Smooth muscle cell of the brain vasculature (primary cell): ENCODE measurements around the gene GRK3.

Source experiments
- DNase-seq: peaks from one replicate; pipeline ENCODE4 v3.0.0-alpha.2; 2012; ENCODE audit warnings: low read depth, low spot score

The GRK3 gene

DNA sequence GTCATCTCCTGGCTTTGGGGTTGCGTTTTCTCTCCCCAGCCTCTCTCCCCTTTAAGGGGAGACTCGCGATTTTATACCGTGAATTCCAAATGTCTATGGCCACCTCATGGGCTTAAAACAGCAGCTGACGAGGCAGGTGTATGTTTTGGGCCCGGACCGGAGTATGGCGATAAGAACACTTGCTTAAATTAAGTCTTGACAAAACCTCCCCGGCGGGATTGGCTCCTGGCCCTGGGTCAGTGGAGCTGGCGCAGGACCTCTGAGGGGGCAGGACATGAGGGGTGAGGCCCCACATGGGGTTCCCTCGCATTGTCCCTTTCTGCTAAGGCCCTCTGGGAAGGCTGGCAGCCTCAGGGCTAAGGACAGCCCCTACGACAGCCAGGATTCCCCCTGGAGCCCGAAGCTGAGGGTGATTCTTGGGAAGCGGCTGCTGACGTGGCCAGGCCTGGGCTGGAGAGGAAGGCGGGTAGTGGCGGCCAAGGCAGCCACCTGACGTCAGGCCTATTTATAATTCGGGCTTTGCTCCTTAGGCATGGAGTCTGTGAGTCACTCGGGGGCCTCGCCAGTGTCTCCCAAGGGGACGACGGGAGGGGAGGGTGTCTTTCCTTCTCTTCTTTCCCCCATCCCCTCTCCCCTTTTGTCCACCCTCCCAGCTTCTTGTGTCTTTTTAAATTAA lies 190.2 kb downstream of the GRK3 start:
- no peak for DNase-seq

DNA sequence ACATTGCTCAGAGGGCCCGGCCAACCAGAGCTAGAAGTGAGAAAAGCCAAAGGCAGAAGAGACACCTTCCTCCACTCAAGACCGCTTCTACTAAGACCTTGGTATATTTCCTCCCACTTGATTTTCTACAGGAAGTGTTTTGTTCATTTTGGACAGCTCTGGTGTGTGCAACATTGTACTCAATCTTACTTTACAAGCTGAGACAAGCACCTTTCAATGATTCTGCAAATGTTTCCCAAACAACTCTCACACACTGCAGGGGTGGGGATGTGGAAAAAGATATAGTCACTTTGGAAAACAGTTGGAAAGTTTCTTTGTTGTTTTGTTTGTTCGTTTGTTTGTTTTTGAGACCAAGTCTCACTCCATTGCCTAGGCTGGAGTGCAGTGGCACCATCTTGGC lies 193.2 kb downstream of the GRK3 start:
- DNase-seq, result no peak

DNA sequence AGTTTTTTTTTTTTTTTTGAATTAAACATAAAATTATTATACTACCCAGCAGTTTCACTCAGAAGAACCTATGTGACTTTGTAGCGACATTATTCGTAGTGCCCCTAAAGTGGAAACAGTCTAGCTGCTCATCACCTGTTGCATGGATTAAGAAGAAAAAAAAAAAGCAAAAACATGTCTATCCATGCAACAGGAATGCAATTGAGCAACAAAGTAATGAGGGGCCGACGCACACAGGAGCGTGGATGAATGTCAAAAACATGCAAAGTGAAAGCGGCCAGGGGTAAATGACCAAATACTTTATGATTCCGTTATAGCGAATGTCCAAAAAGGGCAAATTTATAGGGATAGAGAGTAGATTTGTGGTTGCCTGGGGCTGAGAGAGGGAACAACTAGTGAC lies 193.8 kb downstream of the GRK3 start:
- no peak for DNase-seq

DNA sequence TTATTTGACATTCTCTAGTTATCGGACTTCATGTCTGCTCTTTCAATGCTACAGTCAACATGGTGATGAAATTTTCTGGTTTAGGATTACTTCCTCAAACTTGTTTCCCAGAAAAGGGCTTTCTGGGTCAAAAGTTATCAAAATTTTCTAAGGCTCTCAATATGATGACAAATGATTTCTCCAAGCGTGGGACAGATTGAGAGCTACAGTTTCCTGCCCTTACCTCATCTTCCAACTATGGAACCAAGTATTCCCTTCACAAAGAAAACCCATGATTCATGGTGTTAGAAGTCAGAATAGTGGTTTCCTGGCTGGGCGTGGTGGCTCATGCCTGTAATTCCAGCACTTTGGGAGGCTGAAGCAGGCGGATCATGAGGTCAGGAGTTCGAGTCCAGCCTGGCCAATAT lies 195.4 kb downstream of the GRK3 start:
- DNase-seq, result no peak

DNA sequence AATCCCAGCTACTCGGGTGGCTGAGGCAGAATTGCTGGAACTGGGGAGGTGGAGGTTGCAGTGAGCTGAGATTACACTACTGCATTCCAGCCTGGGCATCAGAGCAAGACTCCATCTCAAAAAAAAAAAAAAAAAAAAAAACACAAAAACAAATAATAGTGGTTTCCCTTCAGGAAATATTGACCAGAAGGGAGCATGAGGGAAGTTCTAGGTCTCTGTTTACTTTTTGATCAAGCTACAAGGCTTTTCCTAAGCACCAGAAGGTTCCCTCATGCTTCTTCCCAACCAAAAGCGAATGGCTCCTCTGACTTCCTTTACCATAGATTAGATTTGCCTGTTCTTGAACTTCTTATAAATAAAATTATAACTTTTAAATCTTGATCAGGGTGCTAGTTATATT lies 195.8 kb downstream of the GRK3 start:
- DNase-seq, result no peak

DNA sequence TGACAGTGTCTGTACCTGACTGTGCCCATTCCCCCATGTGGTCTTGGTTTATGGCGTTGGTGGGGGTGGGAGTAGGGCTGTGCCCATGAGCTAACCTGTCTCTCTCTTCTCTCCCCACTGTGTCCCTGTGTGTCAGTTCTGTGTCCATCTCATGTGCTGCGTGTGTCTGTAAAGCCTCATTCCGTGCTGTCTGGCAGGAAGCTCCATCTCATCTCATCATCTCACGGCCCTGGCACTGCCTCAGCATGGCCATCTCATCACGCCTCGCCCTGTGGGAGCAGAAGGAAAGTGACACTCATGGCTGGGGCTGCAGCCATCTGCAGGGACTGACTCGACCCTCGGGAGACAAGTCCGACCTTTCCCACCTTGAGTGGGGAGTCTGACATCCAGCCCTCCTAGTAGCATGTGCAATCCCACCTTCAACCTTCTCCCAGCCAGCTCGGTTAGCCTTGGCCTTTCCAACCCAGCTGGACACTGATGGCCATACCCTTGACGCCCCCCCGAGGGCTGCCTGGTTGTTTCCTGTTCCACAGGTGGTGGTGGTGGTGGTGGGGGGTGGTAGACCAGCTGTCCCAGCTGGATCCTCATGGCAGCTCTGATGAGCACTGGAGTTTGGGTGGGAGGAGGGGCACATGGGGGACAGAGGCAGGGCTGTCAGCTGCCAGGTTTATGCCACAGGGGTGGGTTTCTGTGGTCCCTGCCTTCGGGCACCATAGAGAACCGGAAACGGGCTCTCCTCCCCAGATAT lies 196.5 kb downstream of the GRK3 start:
- DNase-seq, result no peak

DNA sequence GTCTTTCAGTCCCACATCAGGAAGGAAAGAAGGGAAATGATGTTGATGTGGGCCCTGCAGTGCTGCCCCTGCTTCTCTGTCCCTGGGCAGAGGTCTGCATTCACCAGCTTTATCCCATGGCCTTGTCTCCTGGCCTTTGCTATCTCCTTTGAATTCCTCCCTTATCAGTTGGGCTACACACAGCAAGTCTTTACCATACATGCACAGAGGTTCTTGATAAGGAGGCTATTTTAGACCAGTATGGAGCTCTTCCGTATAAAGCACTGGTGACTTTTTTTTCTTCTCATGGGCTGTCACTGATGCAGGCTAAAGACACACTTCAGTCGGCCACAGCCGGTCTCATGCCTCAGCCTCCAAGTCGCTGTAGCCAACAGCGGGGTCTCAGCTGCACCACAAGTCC lies 197.7 kb downstream of the GRK3 start:
- no peak for DNase-seq

DNA sequence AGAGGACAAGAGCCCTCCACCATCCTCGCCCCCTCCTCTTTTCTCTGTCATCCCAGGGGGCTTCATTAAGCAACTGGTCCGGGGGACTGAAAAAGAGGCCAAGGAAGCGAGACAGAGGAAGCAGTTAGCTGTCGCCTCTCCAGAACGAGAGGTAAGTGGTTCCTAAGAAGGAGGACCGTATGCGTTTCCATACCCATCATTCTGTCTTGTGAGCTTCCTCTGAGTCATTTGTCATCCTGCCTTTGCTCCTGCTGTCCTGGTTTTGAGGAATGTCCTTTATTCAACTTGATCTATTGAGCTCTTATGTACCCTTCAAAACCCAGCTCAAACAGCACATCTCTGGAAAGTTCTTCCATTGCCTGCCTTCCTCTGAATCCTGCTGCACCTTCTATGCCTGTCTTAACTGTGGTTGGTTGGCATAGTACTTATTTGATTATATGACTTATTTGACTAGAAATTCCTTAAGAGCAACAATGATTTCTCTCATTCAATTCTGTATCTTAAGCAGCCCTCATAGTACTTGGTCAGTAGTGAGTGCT lies 198.8 kb downstream of the GRK3 start:
- DNase-seq, result no peak

DNA sequence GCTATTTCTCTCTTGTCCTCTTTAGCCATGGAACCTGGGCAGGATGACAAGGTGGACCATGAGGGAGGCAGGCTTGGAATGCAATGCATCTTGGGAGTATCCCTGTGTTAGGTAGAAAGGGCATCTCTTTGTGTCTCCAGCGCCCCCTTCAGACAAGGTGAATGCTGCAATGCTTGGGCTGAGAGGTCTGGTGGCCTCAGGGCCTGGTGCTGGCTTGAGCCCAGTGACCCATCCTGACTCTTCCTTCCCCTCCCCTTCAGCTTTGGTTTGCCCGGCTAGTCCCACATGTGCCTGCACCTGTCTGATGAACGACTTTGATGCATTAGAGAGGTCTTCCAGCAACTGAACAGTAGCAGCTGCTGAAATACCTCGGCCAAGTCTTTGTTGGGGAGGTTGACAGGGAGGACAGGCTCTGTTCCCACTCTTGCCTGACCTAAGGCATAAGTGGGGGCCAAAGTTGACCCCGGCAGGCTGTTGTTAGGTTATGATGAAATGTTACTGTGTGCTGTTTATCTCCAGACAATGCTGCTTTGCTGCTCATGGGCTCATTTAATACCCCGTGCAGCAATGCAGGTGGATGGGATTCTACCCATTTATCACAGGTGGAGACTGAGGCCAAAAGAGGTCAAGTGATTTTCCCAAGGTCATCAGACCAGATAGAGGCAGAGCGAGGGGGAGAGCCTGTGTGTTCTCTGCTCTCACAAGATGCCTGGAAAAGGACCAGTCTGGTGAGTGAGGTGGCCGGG lies 200.0 kb downstream of the GRK3 start:
- no peak for DNase-seq

DNA sequence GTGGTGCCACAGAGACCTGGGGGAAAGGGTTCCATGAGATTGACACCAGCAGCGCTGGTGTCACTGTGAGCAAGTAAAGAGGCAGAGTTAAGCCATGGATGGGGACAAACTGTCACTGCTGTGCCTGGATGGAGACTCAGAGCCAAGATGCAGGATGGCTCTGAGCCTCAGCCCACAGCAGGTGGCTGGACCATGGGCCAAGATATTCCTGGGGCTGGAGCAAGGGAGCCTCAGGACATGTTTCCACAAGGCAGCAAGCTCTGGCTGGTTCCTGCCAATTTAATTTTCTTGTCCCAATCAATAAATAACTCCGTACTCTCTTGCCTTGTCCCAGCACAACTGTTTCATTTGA lies 200.5 kb downstream of the GRK3 start:
- no peak for DNase-seq

DNA sequence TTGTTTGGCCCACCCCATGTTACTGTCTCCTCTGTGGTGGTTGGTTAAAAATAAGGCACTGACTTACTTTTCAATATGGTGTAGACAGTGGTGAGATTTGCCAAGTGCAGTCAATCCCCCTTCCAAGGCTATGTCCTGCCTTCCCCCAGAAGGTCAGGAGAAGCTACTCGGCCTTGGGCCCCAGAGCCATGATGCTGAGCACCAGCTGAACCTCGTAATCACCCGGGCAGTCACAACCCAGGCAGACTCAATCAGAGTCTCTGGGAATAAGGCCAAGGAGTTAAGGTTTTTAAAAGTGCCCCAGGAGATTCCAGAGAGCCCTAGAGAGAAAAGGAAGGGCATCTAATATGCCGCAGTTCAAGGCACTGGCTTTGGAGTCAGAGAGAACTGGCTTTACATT lies 201.3 kb downstream of the GRK3 start:
- DNase-seq, result no peak

DNA sequence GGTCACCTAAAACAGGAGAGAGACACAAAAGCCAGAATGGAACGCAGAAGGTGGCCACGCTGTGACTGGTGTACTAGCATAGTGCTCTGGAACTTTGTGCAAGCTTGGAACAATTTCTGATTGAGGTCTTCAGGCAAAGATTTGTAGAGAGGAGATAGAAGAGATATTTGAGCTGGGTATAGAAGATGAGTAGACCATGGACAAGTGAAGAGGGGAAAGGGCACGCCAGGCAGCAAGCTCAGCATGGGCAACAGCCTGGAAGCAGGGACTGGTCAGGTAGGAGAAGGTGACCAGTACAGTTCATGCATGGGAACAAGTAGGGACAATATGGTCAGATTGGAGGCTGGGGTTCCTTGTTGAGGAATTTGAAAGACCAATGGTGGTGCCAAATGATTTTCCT lies 201.9 kb downstream of the GRK3 start:
- DNase-seq, result no peak

DNA sequence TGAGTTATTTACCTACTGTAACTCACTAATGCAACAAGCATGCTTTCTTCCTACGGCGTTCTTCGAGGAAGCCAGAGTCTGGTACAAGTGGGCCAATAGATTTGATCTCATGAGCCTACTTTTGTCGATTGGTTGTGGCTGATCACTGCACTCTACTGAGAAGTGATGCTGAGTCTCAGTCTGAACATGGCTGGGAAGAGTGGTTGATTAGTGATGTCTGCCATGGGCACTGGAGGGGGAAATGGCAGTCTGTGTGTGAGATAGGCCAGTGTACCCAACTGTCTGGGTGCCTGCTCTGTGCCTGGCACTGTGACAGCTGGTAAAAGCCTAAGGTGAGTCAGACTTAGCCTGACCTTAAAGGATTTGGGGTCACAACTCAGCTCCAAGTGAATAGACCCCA lies 205.9 kb downstream of the GRK3 start:
- DNase-seq, result no peak

DNA sequence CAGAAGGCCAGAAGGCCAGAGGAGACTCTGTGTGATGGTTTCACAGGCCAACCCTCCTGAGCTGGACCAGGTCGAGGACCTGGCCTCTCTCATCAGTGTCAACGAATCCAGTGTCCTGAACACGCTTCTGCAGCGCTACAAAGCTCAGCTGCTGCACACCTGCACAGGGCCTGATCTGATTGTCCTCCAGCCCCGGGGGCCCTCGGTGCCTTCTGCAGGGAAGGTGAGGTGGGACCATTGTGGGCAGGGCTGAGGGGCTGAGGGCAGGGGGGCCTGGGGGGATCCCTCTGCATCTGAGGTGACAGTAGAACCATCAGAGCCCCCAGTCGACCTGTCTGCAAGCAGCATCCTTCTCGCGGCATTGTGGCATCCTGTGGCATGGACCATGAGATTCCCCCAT lies 207.8 kb downstream of the GRK3 start:
- DNase-seq, result no peak

DNA sequence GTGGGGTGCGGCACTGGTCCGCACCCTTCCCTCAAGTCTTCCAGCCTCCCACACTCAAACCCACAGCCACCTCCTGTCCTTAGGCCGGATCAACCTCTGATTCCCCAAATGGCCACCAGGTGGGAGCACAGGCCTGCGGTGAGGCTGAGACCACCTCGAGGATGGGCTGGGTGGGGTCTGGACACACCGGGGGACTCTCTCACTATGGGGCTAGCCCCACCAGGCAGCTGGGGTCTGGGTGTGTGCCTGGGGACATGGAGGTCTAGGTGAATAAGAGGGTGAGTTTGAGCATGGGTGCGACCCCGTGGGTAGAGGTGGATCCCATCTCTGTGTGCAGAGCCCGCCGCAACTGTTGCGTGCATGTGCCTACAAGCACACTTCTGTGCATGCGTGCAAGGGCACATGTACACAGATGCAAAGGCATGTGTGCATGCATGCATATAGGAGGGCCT lies 210.1 kb downstream of the GRK3 start:
- DNase-seq, result no peak

DNA sequence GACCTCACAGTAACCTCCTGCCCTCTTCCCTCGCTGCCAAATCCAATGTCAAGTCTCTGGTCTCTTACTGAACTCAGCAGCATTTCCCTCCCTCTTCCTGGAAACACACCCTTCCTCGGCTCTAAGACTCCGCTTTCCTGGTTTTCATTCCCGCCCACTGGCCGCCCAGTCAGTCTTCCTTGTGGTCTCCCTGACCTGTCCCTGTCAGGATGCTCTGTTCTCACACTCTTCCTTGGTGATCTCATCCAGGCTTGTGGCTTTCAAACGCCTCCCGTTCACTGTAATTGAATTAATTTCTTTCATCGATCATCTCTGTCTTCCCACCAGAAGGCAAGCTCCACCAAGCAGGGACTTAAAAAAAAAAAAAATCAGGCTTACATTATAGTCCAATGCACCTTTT lies 211.1 kb downstream of the GRK3 start:
- no peak for DNase-seq

DNA sequence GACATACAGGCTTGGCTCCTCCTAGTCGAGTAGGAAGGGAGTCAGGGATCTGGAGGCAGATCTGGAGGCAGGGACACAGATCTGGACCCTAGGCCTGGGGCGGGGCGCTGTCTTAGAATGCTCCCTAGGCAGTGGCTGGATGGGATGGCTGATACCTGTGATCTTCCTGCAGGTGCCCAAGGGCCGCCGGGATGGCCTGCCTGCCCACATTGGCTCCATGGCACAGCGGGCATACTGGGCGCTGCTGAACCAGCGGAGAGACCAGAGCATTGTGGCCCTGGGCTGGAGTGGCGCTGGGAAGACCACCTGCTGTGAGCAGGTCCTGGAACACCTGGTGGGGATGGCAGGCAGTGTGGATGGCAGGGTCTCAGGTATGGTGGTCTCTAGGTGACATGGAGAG lies 212.9 kb downstream of the GRK3 start:
- DNase-seq, result no peak

DNA sequence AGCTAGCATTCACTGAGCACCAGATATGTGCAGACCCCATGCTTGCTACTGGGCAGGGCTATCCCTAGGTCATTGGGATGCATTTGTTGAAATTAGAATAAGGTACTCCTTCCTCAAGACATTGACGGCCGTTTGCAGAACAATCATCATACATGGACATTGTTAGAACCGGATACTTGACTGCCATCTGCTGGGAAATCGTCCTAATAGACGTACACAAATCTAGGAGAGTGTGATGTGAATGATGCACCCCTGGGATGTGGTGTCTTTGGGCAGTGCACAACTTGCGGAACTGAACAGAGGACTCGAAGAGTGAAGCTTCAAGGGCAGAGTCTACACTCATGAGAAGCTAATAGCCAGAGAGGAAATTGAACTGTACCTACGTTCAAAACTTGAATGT lies 213.4 kb downstream of the GRK3 start:
- DNase-seq, result no peak
